GM19351 (cell line): ENCODE data around the gene GTF2E1.
"Not testable (repeated sequence)": the region's sequence is repeated elsewhere in the genome, so short reads cannot be mapped to it uniquely, and the experiment has no call there.

ENCODE experiments used
- ATAC-seq: cut with Tn5 transposase; IDR thresholded peaks from one replicate; pipeline ENCODE4 v1.9.1; 2021; ENCODE audit warnings: mild to moderate bottlenecking, moderate library complexity; ENCODE audit not compliant: unreplicated experiment

GTF2E1 gene

DNA sequence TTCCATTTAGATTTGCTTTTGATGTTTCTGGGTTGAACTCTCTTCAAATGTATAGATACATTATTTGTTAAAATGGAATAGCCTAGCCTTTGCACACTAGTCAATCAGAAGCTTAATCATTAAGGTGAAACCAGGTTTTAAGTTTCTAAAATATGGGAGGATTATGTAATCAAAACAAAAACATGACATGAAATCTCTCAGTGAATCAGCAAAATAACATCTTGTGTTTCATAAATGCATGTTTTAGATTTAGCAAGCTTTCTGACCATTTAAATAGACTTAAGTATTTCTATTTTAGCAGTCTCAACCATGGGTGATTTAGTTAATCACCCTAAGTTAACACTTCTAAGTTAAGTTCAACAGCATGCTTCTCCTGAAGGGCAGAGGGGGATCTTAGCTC is 11.3 kb downstream of the GTF2E1 start:
- ATAC-seq, result no peak

DNA sequence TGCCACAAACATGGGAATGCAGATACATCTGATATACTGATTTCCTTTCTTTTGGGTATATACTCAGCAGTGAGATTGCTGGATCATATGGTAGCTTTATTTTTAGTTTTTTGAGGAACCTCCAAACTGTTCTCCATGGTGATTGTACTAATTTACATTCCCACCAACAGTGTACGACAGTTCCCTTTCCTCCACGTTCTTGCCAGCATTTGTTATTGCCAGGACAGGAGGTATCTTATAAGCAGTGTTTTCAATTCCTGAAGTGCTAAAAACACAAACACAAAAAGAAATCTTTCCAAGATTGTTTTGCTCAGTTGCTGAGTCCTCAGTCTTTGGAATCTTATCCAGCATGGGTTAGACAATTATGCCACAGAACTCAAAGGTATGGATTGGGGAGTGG is 13.5 kb downstream of the GTF2E1 start:
- no peak for ATAC-seq

DNA sequence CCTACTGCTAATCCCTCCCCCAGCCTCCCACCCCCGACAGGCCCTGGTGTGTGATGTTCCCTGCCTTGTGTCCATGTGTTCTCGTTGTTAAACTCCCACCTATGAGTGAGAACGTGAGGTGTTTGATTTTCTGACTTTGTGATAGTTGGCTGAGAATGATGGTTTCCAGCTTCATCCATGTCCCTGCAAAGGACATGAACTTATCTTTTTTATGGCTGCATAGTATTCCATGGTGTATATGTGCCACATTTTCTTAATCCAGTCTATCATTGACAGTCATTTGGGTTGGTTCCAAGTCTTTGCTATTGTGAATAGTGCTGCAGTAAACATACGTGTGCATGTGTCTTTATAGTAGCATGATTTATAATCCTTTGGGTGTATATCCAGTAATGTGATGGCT is 16.0 kb downstream of the GTF2E1 start:
- ATAC-seq, result not testable (repeated sequence)

DNA sequence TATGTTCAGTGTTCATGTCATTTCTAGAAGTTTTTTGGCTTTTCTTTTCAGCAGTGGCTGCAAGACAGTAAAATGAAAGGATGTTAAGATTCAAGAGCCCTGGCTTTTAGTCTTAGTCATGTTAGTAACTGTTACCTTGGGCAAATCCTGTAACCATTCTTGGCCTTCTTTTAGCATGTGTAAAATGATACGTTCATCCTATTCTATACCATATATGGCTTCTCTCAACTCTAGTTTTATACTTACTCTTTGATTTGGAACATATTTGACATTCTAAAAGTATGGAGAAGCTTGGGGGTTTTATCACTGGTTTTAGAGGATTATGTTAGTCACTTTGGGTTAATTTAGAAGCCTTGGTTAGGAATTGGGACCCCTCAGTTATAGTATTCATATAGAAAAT is 20.1 kb downstream of the GTF2E1 start:
- ATAC-seq, result no peak

DNA sequence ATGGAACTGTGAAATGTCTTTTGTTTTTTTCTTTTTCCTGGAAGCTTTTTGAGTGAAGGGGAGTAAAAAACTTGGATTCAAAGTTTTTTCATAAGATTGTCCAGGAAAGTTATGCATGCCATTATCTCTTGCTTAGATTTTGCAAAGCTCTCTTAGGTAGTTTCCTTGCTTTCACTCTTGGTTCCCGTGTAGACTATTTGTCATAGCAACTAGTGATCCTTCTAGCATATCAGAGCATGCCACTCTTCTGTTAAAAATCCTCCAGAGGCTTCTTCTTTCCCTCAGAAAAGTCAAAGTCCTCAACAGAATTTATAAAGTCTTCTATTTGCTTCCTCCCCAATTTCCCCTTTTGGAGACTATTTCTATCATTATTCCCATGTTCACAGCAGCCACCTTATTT is 21.1 kb downstream of the GTF2E1 start:
- peak; percentile 76 for ATAC-seq

DNA sequence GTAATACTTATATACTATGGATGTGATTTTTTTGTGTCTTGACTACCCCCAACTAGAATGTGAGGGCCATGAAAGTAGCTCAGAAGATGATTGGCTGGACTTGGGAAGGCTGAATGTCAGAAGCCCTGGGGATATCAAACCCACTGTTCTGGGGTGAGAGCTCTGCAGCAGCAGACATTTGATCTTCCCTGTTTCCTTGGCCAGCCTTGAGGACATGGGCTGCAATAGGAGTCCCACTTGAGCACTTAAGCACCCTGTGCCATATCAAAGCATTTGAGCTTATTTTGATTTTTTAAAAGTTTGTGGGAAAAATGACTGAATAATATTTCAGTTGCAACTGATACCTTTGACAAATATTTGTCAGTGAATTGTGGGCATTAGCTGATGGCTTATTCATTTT is 21.7 kb downstream of the GTF2E1 start:
- no peak for ATAC-seq

DNA sequence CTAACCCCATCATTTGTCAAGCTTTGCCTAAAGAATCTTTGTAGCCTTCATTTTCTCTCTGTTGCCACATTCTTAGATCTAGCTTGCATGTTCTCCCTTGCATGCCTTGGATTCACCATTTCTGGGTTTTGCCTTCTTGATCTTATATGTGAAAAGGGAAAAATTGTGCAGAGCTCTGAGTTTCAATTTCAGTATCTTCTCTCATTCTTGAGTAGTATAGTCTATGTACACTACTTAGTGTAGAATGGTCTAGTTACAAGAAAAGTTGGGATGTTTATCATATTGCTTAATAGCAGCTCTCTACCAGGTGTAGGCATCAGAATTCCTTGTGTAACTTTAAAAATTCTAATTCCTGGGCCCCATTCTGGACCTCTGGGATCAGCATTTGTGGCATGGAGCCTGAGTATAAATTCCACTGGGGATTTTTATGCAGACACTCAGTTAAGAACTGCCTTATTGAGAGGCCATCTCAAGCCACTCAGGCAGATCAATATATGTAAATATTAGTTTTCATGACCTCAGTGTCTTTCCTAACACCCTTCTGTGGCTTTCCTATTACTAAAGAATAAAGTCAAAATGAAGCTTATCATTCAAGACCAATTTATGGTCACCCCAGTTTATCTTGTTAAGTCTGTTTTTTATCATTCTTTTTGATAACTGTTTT is 23.4 kb downstream of the GTF2E1 start:
- ATAC-seq, result peak; percentile 58

DNA sequence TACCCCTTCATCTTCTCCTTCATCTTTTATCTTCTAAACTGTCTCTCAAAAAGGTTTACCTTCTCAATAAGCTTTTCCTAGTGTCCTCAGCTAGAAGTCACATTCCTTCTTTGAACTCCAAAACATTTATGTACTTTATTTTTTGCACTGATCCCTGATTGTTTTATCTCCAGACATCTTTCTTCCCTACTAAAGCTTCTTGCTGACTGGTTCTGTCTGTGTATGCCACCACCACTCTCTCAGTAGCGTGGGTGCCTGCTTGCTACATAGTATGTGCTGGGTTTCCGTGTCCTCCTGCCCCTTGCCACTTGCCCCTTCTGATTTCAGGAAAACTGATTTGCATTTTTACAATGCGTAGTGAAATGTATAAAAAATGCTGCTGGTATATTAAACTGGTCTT is 24.0 kb downstream of the GTF2E1 start:
- ATAC-seq, result no peak

DNA sequence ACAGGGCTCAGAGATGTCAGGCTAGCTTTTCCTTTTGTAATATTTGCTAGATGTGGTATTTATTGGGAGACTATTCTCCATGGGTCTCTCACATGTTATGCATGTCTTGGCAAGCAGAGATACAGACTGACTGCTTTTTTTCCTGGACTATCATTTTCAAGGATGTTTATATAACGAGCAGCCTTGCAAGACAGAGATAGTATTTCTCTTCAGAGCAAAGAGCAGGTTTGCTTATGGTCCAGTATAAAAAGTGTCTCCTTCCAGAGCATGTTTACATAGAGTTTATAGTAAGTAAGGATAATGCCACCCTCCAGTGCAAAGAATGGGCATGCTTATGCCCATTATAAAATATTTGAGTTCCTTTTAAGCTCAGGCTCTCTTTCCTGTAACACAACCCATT is 24.6 kb downstream of the GTF2E1 start:
- no peak for ATAC-seq

DNA sequence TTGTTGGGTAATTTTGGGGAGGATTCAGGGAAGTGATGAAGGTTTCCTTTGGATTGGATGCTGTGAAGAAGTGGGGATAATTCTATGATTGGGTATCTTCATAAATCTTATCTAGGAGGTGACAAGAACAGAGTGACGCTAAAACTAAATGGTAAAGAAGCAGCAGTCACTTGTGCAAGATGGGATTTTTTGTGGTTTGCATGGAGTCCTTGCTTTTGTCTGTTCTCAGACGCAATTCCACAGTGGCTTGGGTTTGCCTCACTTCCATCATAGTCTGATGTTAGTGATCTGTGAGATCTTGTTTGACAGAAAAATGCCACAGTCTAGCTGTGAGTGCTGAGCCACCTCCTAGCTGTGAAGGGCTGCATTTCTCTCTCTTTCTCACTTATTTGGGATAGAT is 26.9 kb downstream of the GTF2E1 start:
- no peak for ATAC-seq

DNA sequence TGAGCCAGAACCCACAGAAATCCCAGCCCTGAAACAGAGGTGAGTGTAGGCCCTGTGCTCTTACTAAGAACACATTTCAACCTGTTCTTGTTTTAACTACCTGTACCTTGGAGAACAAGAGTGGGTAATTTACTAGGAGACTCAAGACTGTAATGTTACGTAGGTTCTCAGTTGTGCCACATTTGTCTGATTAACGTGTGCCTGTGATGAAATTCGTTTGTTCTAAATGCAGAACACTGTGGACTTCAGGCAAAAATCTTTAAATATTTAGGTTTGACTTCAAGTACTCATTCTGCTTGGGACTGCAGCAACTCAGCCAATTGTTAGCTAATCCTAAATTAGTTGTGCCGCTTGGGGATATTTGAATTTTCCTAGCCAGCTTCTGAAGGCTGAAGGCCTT is 28.3 kb downstream of the GTF2E1 start:
- no peak for ATAC-seq

DNA sequence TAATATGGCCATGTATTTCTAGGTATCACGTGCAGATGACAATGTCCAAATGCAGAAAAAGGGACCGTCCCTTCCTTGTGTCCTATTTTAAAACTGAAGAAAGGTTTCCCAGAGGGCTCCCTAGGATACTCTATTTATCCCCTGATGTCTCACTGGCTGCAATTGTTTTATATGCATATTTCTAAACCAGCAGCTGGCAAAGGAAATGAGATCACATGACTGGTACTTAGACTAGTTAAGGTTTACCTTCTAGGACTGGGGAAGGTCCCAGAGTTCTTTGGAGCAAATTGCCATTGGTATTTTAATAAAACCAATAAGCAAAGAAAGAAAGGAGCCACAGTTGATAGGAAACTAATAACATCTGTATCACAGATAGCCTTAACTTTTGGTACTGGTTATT is 29.5 kb downstream of the GTF2E1 start:
- ATAC-seq, result no peak

DNA sequence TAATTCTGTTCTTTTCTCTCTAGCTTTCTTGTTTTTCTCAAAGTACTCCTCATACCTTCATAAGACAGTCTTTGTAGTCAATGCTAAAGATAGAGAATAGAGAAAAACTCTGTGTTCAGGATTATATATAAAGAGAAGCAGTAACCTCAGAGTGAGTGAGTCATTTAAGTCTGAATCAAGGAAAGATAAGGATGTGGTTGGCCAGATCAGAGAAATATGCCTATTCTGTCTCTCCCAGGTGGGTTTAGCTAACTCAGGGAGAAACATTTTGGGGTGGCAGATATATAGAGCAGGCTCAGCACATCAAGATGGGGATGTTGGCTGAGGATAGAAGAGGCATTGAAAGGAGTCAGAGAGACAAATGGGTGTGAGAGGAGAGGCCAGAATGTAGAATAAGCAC is 31.4 kb downstream of the GTF2E1 start:
- ATAC-seq, result peak; percentile 87

DNA sequence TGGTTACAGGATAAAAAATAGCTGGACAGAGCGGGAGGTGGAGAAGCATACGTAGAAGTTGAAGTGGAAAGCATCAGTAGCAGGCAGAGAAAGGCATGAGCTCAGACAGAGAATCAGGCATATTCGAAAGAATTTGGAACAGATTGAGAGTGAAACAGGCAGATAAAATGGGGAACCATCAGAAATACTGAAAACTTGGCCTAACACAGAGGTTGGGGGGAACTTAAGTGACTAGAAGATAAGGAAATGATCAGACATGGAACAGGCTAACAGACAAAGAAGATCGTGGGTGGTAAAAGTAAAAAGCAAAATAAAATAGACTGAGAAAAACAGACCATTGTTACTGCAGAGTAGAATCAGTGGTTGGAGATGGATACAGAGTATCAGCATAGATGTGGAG is 32.9 kb downstream of the GTF2E1 start:
- ATAC-seq, result no peak

DNA sequence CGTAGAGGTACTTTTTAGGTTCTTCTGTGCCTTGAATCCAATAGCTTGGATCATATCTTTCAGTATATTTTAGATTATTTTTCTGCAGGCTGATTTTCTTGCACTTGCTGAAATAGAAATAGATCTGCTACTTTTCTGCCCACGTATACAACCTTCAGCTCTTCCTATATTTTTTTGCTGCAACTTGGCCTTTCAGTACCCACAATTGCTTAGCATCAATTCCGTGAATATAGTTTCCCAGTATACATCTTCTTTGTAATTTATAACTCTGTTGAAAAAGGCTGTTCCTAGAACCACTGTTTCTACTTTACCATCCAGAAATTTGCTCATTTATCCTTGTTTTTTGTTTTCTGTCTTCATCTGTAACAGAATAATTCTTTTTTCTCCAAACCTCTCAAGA is 36.2 kb downstream of the GTF2E1 start:
- ATAC-seq, result no peak

DNA sequence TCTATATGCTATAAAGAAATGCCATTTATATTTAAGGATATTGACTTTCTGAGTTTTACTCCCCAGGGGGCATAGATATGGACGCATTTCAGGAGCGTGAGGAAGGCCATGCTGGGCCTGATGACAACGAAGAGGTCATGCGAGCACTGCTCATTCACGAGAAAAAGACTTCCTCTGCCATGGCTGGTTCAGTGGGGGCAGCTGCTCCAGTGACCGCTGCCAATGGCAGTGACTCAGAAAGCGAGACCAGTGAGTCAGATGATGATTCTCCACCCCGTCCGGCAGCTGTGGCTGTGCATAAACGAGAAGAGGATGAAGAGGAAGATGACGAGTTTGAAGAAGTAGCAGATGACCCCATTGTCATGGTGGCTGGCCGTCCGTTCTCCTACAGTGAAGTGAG is 38.4 kb downstream of the GTF2E1 start:
- ATAC-seq, result peak; percentile 94

DNA sequence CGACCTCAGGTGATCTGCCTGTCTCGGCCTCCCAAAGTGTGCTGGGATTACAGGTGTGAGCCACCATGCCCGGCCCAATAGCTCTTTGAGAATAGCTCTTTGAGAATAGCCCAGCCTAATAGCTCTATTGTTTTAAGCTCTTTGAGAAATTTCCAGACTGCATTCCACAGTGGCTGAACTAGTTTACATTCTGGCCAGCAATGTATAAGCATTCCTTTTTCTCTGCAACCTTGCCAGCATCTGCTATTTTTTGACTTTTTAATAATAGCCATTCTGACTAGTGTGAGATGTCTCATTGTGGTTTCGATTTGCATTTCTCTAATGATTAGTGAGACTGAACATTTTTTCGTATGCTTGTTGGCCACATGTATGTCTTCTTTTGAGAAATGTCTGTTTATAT is 43.3 kb downstream of the GTF2E1 start:
- peak; percentile 55 for ATAC-seq

DNA sequence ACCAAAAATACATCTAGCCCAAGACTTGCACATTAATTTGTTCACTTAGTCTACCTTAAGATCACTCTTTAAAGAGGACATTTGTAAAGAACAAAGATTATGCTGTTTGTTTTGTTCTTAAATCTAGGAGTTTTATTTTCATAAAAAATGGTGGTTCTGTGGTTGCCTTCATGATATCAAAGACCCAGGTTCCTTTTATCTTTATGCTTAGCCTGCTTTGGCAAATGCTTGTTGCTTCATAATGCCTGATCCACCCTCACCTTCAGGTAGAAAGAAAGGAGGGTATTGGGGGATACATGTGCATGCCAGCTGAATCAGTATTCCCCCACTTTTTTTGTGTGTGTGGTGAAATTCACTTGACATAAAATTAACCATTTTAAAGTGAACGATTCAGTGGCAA is 48.5 kb downstream of the GTF2E1 start:
- no peak for ATAC-seq

DNA sequence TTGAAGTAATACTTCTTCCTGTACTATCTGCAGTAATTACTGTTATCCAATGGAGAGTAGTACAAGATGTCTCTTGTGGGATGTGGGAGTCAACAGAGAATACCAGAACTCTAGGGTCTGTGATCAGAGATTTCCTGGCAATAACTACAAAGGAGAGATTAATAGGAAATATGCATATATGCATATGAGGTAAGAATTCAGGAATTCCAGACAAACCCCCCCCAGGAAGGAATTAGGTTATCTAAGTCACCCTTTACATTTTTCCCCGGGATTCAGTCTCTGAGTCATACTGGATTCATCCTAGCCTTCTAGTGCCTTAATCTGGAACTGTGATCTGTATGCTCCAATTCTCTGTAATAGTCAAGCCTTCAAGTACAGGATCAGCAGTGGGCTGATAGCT is 49.4 kb downstream of the GTF2E1 start:
- ATAC-seq, result no peak

DNA sequence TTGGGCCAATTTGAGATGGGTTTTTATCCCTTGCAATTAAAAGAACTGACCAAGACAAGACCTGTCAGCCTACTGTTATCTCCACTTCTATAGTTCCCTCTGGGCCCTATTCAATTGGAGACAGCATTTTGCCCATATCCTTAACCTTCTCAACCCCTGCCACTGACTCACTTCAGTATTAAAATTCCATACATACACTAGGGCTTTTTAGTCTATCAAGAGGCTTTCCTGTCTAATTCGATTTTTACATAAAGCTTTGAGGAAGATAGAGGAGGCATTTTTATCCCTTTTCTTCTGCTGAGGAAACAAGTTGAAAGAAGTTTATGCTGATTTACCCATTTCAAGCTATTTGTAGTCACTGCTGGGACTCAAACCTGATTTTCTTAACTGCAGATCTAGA is 51.1 kb downstream of the GTF2E1 start:
- no peak for ATAC-seq

DNA sequence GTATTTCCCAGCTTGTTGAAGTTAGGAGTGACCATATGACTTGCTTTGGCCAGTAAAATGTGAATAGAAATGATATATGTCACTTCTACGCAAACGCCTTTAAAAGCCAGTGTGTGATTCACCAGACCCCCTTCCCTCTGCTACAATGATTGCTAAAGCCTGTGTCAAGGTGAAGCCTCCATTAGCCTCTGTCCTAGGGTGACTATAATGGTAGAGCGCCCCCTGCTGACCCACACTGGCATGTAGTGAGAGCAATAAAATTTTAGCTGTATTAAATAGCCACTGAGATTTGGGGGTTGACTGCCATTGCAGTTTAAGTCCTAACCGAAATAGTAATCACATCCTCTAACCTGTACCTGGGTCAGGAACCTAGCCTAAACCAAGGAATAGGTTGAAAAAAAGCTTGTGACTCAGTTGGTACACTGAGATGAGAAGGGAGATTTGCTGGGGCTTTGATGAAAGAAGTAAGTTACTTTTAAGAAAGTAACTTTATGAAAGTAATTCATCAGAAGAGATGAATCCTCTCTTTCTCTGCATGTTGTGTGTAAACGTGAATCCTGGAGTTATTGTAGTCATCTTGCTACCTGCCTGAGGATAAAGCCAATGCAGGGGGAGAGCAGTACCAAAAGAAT is 52.6 kb downstream of the GTF2E1 start:
- ATAC-seq, result peak; percentile 97

DNA sequence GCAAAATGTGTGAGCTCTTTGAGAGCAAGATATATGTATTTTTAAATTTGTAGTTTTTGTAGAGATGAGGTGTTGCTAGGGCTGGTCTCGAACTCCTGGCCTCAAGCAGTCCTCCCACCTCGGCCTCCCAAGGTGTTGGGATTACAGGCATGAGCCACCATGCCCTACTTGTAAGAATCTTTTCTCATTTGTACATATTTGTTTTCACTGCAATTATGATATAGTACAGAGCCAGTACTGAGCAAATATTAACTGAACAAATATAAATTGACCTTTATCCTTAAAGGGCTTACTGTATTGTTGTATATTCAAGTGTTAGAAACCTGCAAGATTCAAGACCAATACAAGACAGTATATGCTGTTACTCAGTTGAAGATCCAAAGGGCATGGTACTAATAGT is 53.4 kb downstream of the GTF2E1 start:
- no peak for ATAC-seq

DNA sequence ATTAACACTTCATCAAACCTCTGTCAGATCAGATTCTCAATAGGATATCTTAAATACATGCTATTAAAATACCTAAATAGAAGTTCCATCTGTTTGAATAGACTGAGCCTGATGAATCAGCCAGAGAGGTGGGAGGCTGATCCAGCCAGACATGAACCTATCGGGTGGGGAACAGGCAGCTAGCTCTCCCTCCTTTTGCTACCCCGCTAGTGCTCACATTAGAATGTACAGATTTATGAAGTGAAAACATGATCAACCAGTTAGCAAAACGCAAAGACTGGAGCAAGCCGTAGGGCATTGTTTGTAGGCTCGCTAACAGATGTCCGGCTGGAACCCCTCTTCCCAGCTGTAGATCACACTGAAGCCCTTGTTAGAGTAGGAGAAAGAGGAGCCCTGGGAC is 54.4 kb downstream of the GTF2E1 start:
- no peak for ATAC-seq
